ENCODE results near the gene CHRD.

The CHRD gene

GRCh38 chr3:184384856-184385422 is 5.1 kb downstream of the CHRD start:
- no peak overlapping the region for H3K4me3 ChIP-seq (ENCODE audit: low read length)
- TF ChIP-seq CTCF (conservative IDR thresholded peaks at IDR 0.05; ENCODE audit: low read depth, low read length) = no peak
- DNase-seq (ENCODE audit: low read depth) = no peak

DNA sequence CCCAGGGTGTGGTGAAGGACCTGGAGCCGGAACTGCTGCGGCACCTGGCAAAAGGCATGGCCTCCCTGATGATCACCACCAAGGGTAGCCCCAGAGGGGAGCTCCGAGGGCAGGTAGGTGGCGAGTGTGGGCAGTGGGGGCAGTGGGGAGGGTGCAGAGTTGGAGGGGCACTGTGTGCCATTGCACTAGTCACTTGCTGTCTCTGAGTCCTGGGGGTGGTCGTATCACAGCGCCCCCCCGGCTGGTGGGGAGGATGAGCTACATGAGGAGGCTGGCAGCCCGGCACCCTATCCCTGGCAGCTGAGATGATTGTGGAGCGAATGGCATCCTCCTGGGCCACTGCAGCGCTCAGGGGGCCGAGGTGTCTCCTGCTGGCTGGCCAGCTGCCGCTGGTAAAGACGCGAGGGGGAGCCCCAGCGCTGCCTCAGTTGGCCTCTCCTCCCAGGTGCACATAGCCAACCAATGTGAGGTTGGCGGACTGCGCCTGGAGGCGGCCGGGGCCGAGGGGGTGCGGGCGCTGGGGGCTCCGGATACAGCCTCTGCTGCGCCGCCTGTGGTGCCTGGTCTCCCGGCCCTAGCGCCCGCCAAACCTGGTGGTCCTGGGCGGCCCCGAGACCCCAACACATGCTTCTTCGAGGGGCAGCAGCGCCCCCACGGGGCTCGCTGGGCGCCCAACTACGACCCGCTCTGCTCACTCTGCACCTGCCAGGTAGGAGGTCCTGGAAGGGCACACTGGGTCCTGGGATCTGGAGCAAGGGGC is 6.4 kb downstream of the CHRD start:
- DNase-seq (ENCODE audit: low read depth) = no peak
- H3K4me3 ChIP-seq (ENCODE audit: low read length) = no peak overlapping the region
- no peak for TF ChIP-seq CTCF (conservative IDR thresholded peaks at IDR 0.05; ENCODE audit: low read depth, low read length)

- no peak overlapping the region for H3K4me3 ChIP-seq (ENCODE audit: low read length)
- TF ChIP-seq CTCF (conservative IDR thresholded peaks at IDR 0.05; ENCODE audit: low read depth, low read length) = no peak
- DNase-seq (ENCODE audit: low read depth) = no peak
Observed at GRCh38 chr3:184387174-184387714, 7.4 kb downstream of the CHRD start.

DNA sequence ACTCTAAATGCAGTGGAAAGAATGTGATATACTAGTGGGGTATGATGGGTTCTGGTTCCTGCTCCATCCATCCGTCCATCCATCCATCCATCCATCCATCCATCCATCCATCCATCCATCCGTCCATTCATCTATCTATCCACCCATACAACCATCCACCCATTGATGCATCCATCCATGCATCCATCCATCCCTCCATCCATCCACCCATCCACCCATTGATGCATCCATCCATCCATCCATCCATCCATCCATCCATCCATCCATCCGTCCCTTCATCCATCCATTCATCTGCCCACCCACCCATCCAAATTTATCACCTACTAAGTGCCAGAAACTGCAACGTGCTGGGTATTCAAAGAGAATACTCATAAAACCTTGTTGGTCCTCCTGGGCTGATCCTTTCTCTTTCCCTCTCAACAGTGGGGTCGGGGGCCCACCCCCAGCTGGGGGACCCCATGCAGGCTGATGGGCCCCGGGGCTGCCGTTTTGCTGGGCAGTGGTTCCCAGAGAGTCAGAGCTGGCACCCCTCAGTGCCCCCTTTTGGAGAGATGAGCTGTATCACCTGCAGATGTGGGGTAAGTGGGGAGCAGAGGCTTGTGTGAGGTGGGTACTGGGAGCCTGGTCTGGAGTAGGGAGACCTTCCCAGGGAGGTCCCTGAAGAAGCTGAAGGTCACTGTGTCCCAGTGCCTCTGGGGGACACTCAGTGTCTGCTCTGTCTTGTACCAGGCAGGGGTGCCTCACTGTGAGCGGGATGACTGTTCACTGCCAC is 8.5 kb downstream of the CHRD start:
- H3K4me3 ChIP-seq (ENCODE audit: low read length) = no peak overlapping the region
- TF ChIP-seq CTCF (conservative IDR thresholded peaks at IDR 0.05; ENCODE audit: low read depth, low read length) = no peak
- no peak for DNase-seq (ENCODE audit: low read depth)

DNA sequence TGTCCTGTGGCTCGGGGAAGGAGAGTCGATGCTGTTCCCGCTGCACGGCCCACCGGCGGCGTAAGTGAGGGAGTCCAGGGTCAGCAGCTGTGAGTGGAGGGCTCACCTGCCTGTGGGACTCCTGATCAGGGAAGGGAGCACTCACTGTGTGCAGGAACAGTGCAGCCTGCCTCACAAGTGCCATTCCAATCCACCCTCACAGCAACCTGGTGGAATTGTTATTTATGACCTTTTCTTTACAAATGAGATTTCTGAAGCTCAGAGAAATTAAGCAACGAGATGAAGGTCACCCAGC is 9.0 kb downstream of the CHRD start:
- no peak for DNase-seq (ENCODE audit: low read depth)
- H3K4me3 ChIP-seq (ENCODE audit: low read length) = no peak overlapping the region
- no peak for TF ChIP-seq CTCF (conservative IDR thresholded peaks at IDR 0.05; ENCODE audit: low read depth, low read length)

- no peak overlapping the region for H3K4me3 ChIP-seq (ENCODE audit: low read length)
- no peak for TF ChIP-seq CTCF (conservative IDR thresholded peaks at IDR 0.05; ENCODE audit: low read depth, low read length)
- no peak for DNase-seq (ENCODE audit: low read depth)
Observed at GRCh38 chr3:184389384-184389783, 9.5 kb downstream of the CHRD start.

Measured in retinal pigment epithelial cell (primary cell).